PC-9 (cell line): Measurements from ENCODE around the gene SLC25A21.

ENCODE experiments used
- EZH2 ChIP-seq: fragments of 200-600 bp; sonication (generic); IDR thresholded peaks from 2 replicates; pipeline ENCODE4 v1.8.0; 2017; ENCODE audit warnings: antibody characterized with exemption, low read depth
- TF ChIP-seq, protein P1 (sequence below): fragments of 200-600 bp; sonication (generic); conservative IDR thresholded peaks from 2 replicates; pipeline ENCODE4 v1.6.1; 2017; ENCODE audit warnings: mixed run types, antibody characterized with exemption, mild to moderate bottlenecking, moderate library complexity

DNA sequence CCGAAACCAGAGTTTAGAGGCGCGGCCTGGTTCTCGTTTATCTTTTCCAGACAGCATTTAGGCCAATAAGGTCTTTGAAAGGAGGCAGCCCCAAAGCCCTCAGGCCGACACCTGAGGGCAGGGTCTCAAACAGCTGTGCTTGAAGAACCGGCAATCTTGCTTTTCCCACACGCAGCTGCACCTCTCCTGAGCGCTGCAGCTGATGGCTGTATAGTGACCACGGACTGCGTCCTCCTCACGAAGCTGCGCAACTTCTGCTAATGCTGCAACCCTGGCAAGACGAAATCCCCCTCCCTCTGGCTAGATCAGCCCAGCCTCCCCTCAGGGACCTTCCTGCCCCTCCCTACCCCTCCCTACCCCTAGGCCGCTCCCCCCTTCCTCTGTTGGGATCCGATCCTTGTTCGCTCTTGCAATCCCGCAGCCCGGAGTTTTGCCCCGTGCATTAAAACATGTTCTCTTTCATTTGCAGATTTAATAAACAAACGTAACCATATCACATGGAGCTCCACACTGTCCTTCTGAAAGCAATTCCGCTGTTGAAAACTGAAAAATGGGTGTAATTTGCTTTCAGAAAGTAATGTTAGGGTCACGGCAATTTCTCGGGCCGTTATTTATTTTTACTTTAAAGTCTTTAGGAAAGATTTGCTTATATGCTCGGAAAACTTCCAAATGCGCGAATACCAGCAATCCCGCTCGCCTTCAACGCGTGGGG lies 515.6 kb downstream of the SLC25A21 start:
- TF ChIP-seq, protein P1, sequence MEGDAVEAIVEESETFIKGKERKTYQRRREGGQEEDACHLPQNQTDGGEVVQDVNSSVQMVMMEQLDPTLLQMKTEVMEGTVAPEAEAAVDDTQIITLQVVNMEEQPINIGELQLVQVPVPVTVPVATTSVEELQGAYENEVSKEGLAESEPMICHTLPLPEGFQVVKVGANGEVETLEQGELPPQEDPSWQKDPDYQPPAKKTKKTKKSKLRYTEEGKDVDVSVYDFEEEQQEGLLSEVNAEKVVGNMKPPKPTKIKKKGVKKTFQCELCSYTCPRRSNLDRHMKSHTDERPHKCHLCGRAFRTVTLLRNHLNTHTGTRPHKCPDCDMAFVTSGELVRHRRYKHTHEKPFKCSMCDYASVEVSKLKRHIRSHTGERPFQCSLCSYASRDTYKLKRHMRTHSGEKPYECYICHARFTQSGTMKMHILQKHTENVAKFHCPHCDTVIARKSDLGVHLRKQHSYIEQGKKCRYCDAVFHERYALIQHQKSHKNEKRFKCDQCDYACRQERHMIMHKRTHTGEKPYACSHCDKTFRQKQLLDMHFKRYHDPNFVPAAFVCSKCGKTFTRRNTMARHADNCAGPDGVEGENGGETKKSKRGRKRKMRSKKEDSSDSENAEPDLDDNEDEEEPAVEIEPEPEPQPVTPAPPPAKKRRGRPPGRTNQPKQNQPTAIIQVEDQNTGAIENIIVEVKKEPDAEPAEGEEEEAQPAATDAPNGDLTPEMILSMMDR, result no peak
- TF ChIP-seq EZH2, result no peak
